GM12872 (cell line): ENCODE data around the gene HSP90AA1.

Source experiments
- TF ChIP-seq, protein P1 (sequence below): IDR thresholded peaks from 3 replicates; pipeline ENCODE4 v1.5.1; 2011; ENCODE audit warnings: low read depth, mild to moderate bottlenecking, low read length, moderate library complexity; ENCODE audit not compliant: insufficient read depth

HSP90AA1 gene

GRCh38 chr14:102079700-102079979 lies 7.2 kb downstream of the HSP90AA1 start:
- TF ChIP-seq, protein P1, sequence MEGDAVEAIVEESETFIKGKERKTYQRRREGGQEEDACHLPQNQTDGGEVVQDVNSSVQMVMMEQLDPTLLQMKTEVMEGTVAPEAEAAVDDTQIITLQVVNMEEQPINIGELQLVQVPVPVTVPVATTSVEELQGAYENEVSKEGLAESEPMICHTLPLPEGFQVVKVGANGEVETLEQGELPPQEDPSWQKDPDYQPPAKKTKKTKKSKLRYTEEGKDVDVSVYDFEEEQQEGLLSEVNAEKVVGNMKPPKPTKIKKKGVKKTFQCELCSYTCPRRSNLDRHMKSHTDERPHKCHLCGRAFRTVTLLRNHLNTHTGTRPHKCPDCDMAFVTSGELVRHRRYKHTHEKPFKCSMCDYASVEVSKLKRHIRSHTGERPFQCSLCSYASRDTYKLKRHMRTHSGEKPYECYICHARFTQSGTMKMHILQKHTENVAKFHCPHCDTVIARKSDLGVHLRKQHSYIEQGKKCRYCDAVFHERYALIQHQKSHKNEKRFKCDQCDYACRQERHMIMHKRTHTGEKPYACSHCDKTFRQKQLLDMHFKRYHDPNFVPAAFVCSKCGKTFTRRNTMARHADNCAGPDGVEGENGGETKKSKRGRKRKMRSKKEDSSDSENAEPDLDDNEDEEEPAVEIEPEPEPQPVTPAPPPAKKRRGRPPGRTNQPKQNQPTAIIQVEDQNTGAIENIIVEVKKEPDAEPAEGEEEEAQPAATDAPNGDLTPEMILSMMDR = no peak

GRCh38 chr14:102078831-102079699 lies 7.8 kb downstream of the HSP90AA1 start:
- TF ChIP-seq, protein P1 = no peak

GRCh38 chr14:102077382-102077709 lies 9.5 kb downstream of the HSP90AA1 start:
- TF ChIP-seq, protein P1 = no peak

- TF ChIP-seq, protein P1 = no peak
Measured at GRCh38 chr14:102075155-102075554, 11.7 kb downstream of the HSP90AA1 start.

GRCh38 chr14:102074415-102074964 lies 12.4 kb downstream of the HSP90AA1 start:
- TF ChIP-seq, protein P1 = no peak

- TF ChIP-seq, protein P1 = no peak
Measured at GRCh38 chr14:102071283-102071998, 15.4 kb downstream of the HSP90AA1 start.

GRCh38 chr14:102066041-102066451 lies 20.8 kb downstream of the HSP90AA1 start:
- TF ChIP-seq, protein P1 = no peak
